NCI-H69 (cell line): ENCODE data around the gene MPL.
A peak's percentile ranks its signal among the peaks of the same experiment; 100 is the strongest.

ENCODE experiments used
- DNase-seq: peaks from one replicate; lab custom pipeline; 2025; lab: John Stamatoyannopoulos, UW

Gene MPL

DNA sequence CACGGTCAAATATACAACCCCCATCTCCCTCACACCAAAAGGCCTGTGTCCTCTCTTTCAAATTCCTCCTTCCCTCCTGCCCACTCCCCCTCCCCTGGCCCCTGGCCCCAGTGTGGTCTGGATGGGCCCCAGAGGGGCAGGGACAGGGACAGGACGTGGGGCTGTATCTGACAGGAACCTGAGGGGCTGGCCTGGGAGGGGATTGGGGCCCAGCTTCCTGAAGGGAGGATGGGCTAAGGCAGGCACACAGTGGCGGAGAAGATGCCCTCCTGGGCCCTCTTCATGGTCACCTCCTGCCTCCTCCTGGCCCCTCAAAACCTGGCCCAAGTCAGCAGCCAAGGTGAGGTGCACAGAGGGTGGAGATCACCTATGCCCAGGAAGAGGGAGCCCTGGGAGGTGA is at the start of gene MPL:
MPL (plus strand) TSS at position 231 of the 400 bp plus-strand sequence; CDS start at position 262, 31 bp downstream.
- no peak for DNase-seq

- peak; percentile 26 for DNase-seq
These were observed 49.4 kb upstream of the MPL start for GRCh38 chr1:43288058-43288784.

DNA sequence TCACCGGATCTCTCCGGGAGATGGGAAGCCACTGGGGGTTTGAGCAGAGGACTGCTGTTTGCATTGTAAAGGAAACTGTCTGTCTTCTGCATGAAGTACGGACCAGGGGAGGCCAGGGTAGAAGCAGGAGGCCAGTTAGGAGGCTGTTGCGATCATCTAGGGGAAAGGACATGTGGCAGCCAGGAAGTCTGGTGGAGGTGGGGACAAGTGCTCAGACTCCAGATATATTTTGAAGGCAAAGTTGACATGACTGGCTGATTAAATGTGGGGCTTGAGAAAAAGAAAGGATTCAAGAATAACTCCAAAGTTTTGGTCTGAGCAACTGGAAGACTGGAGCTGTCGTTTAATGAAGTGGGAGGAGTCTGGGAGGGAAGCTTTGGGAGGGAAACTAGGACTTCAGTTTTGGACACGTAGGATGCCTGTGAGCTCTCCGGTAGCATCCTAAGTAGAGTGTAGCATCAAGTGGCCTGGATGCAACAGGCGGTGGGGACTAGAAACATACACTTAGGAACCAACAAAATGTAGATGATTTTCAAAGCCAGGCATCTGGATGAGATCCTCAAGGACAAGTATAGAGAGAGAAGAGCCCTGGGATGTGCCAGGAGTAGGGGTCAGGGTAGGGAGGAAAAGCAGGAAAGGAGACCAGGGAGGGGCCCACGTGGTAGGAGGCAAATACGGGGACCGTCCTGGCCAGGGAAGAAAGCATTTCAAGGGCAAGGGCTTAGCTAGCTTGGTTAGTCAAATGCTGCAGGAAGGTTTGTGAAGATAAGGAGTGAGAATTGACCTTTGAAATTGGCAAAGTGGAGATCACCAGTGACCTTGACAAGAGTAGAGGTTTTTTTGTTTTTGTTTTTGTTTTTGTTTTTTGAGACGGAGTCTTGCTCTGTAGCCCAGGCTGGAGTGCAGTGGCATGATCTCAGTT is 48.6 kb upstream of the MPL start:
- DNase-seq, result no peak

GRCh38 chr1:43292216-43292615 is 45.4 kb upstream of the MPL start:
- peak; percentile 27 for DNase-seq

GRCh38 chr1:43292679-43293078 is 44.9 kb upstream of the MPL start:
- DNase-seq, result no peak

GRCh38 chr1:43293176-43293575 is 44.4 kb upstream of the MPL start:
- no peak for DNase-seq

- DNase-seq, result peak; percentile 50
These were observed 43.5 kb upstream of the MPL start for GRCh38 chr1:43293896-43294760.

DNA sequence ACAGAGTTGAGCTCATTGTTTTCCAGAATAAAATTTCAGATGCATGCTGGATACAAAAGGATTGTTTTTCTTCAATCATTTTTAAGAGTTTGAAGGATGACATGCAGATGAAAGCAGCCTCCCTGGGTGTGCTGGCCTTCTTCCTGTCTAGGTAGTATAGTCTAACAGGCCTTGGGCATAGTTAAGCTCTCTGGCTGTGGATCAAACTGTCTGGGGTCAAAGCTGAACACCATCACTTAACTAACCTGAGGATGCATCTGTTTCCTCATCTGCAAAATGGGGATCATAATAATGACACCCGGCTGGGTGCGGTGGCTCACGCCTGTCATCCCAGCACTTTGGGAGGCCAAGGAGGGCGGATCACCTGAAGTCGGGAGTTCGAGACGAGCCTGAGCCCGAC is 42.9 kb upstream of the MPL start:
- no peak for DNase-seq

- DNase-seq, result no peak
These were observed 41.4 kb upstream of the MPL start for GRCh38 chr1:43296207-43296606.

DNA sequence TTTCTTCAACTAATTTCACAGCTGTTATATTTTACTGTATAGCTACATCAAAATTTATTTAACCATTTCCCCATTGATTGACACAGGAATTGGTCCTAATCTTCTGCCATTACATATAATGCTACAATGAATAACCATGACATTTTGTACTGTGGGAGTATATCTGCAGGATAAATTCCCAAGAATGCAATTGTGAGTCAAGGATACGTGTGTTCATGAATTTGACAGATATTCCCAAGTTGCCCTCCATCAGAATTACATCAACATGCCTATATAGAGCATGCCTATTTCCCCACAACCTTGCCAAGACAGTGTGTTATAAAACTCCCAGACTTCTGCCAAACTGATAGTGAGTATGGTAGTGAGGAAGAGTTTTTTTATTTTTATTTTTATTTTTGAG is 39.6 kb upstream of the MPL start:
- DNase-seq, result no peak

DNA sequence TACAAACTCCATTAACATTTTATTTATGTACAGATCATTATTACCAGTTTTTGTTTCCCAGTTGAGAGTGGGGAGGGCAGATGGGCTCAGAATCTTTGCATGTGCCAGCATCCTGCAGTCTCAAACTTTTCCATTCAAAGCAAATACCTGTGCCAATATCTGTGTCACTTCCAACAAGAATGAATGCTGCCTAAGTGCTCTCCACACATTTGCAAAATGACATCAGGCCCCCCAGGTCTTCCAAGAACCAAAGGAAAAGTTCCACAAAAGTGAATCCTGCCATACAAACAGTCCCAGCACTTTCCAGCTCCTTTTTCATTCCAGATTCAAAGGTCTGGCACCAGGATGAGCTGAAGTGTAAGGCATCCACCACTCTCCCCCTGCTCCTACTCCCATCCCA is 38.5 kb upstream of the MPL start:
- DNase-seq, result no peak

DNA sequence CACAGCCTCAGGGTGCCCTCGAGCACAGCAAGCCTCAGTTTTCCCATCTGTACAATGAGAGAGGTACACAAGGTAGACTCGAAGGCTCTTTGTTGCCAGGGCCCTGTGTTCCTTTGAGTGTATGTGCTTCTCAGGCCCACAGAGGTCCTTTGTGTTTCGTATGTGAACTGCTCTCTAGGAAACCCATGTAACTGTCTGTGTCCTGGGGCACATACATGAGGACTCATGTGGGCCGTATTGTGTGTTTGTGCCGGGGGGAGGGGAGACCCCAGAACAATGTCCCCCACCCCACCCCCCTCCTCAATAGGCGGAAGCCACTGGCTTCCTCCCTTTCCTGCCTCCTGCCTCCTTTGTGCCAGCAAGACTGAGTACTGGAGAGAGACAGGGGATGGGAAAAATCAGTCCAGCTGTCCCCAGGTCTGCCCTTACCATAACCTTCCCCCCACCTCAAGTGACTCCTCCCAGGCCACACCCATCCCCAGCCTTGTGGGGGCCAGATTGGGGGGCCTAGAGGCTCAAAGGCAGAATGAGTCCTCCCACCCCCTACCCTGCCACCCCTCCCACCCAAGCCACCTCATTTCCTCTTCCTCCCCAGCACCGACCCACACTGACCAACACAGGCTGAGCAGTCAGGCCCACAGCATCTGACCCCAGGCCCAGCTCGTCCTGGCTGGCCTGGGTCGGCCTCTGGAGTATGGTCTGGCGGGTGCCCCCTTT is 37.1 kb upstream of the MPL start, which contains the start of gene TIE1:
TIE1 (plus strand) TSS at position 605 of the 717 bp plus-strand sequence; CDS start at position 695, 90 bp downstream.
- no peak for DNase-seq

DNA sequence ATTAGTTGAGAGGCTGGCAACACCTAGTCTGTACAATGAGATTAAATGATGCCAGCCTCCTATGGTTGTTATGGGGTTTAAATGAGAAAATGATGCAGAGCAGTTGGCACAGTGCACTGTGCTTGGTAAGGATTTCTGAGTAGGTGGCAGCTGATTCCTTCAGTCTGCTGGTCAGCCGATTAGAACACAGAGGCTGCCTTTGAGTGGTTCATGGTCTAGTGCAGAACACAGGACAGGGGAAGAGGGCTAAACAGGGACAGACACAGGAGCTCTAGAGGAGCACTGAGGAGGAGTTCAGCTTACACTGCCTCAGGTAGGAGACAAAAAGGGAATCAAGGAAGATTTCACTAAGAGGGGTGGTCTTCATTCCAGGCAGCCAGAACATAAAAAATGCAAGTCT is 35.4 kb upstream of the MPL start:
- DNase-seq, result no peak

DNA sequence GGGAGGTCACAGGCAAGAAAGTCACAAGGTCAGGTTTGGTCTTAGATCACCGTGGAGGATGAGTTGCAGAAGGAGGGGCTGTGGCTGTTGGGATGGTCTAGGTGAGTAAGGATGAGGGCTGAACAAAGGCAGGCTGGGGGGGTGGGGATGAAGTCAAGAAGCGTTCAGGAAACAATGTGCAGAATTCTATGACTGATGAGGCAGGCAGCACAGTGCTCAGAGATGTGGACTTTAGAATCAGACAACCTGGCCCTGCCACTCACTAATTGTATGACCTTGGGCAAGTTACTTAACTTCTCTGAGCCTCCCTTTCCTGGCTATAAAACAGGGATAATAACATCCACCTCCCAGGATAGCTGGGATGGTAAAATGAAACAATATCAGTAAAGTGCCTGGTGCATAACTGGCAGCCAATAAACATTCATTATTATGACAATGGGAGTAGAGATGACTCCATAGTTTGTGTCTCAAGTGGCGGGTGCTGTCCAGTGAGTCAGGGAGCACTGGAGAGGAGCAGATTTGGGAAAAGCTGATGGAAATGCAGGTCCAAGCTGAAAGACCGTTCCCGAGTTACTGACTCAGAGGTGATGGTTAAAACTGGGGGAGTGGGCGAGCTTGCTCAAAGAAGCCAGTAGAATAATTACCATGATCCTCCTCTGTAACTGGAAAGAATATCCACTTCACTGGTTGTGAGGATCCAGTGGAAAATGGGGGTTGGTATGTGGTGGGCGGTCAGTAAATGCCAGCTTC is 34.7 kb upstream of the MPL start:
- DNase-seq, result no peak

DNA sequence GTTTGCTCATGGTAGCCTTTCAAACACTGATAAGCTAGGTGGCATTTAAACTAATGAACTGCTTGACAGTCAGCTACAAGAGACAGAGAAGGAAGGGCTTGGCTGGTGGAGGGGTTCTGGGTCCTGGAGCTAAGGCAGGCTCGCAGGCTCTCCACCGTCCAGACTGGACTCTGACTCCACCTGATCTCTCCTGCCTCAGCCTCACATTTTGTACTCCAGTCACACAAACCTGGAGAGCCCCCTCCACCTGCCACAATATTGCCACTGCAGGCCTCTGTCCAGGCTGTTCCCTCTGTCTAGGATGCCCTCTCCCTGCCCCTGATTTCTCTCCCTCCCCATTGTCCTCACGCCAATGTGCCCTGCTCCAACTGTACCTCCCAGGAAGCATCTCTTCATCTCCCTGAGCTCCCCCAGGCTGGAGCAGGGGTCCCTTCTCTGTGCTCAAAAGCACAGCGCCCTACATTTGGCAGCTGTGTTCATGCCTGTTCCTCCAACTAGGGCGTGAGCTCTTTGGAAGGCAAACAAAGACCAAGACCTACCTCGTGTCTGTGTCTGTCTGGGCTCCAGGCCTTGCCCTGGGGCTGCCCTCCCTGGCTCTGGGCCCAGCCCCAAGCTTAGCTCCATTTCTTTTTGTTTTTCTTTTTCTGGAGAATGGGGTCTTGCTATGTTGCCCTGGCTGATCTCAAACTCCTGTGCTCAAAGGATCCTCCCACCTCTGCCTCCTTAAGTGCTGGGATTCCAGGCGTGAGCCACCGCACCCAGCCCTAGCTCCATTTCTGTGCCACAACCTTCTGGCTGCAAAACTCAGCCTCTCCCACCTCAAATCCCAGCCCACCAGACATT is 33.9 kb upstream of the MPL start:
- DNase-seq, result peak; percentile 3

DNA sequence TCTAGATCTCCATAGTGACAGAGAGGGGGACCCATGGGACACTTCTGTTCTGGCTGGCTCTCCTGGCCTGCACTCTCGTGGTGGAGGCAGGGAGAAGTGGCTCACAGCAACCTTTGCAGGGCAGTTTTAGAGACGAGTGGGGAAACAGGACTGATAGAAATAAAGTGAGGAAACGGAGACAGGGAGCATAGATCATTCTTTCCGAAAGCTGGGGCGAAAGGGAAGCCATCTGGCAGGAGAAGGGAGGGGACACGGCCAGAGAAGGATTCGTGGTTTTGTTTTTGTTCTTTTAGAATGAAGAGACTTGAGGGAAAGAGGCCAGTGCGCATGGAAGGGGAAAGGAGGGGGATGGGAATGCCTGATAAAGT is 33.3 kb upstream of the MPL start:
- DNase-seq, result no peak

GRCh38 chr1:43304771-43305300 is 32.8 kb upstream of the MPL start:
- no peak for DNase-seq

DNA sequence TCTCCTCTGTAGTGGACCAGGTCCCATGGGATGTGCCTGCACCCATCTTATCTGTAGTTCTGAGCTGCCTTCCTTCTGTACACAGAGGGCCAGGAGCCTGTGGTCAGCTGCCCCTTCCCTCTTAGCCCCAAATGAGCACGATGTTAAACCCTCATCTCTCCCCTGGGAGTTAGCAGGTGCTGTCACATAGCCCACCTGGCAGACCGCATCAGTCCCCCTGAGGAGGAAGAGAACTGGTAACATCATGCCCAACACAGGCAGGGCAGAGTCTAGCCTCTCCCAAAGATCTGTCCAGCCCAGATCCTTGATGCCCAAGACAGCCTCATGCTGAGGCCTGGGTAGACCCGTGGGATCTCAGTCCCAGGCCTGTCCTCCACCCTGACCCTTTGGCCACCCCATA is 32.2 kb upstream of the MPL start:
- DNase-seq, result no peak

GRCh38 chr1:43305926-43306687 is 31.5 kb upstream of the MPL start:
- no peak for DNase-seq
